GM23248 (cell line): ENCODE data around the gene CHADL.

Experiments
- EZH2 ChIP-seq: fragments of 200-600 bp; sonication (generic); IDR thresholded peaks from 2 replicates; pipeline ENCODE4 v1.6.1; 2018; ENCODE audit warnings: antibody characterized with exemption, mild to moderate bottlenecking; ENCODE audit not compliant: insufficient read depth, poor library complexity, severe bottlenecking
- EZH2phosphoT487 ChIP-seq: fragments of 200-600 bp; sonication (generic); IDR thresholded peaks from 2 replicates; pipeline ENCODE4 v1.6.1; 2018; ENCODE audit warnings: antibody characterized with exemption, moderate library complexity, mild to moderate bottlenecking, low read depth; ENCODE audit not compliant: insufficient read depth

DNA sequence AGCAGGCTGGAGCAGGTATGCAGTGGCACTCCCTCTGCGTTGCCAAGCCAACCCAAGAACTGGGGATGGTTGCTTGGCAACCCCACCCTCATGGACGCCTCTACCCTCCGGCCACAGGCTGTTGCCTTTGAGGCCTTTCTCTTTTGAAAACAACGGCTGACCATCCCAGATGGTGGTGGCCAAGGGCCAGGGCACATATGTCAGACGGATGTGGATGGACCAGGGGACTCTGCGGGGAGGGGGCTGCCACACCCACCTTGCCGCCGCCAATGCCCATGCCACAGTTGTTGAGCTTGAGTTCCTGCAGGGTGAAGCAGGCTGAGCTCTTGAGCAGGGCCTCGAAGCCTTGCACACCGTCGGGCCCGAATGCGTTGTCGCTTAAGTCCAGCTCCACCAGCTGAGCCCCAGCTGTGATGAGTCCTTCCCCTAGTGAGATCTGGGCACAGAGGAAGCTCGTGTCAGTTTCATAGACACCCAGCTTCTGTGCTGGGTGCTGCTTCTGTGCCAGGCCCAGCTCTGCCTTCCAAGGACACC is 23.7 kb upstream of the CHADL start:
- TF ChIP-seq EZH2 (no peak), EZH2phosphoT487 (no peak)
